Measurements from ENCODE around the gene COLQ. TPM values are rescaled to one million over a fixed set of nuclear protein-coding genes. Genes with fewer than 3 reads are reported as not detected.

The COLQ gene
- total RNA-seq, 2 donors from 2014 or later = 1.8 to 5.3 TPM

- no peak for TF ChIP-seq CTCF (IDR thresholded peaks at IDR 0.05)
- no peak for TF ChIP-seq POLR2A (IDR thresholded peaks at IDR 0.05)
- DNase-seq (no peak), ATAC-seq (no peak)
- Histone ChIP-seq H3K9me3 (no peaks in the 10 kb centered on the region), H3K4me3 (no peak overlapping the region), H3K27me3 (no peaks in the 10 kb centered on the region), H3K27ac (no peak overlapping the region), H3K36me3 (replicated peaks in 1 of 2; ENCODE audit: insufficient read depth in 1 of 2, low read depth in 2 of 2) (no peaks in the 10 kb centered on the region), H3K4me1 (peaks cover 10% of the 10 kb centered on the region)
- intact Hi-C loops (cut with DNase I) = no loop called here
- 84 to 85% methylated on average over 6 of the region's 6 CpGs for WGBS, 2 donors
These were observed 2.3 kb upstream of the COLQ start for GRCh38 chr3:15523660-15524417.

- no peak overlapping the region for H3K27ac ChIP-seq
- DNase-seq = no peak
- H3K27me3 ChIP-seq = no peaks in the 10 kb centered on the region
- H3K36me3 ChIP-seq (replicated peaks in 1 of 2; ENCODE audit: insufficient read depth in 1 of 2, low read depth in 2 of 2) = no peaks in the 10 kb centered on the region
- no peak for ATAC-seq
- no peaks in the 10 kb centered on the region for H3K4me1 ChIP-seq
- intact Hi-C loops (cut with DNase I) = no loop called here
- no peak overlapping the region for H3K4me3 ChIP-seq
- TF ChIP-seq POLR2A (IDR thresholded peaks at IDR 0.05) = no peak
- no peak for TF ChIP-seq CTCF (IDR thresholded peaks at IDR 0.05)
- no peaks in the 10 kb centered on the region for H3K9me3 ChIP-seq
These were observed 510 bp upstream of the COLQ start for GRCh38 chr3:15522016-15522415.

- 60 to 66% methylated on average over 13 to 14 of the region's 14 CpGs for WGBS, 2 donors
- Histone ChIP-seq H3K9me3 (no peaks in the 10 kb centered on the region), H3K27ac (no peak overlapping the region), H3K4me3 (no peak overlapping the region), H3K4me1 (no peaks in the 10 kb centered on the region), H3K36me3 (replicated peaks in 1 of 2; ENCODE audit: insufficient read depth in 1 of 2, low read depth in 2 of 2) (no peaks in the 10 kb centered on the region), H3K27me3 (no peaks in the 10 kb centered on the region)
- ATAC-seq (no peak), DNase-seq (no peak)
- intact Hi-C loops (cut with DNase I) = no loop called here
- TF ChIP-seq POLR2A (IDR thresholded peaks at IDR 0.05) (no peak), CTCF (IDR thresholded peaks at IDR 0.05) (no peak)
These were observed 518 bp downstream of the COLQ start for GRCh38 chr3:15520804-15521572.

- ATAC-seq (no peak), DNase-seq (no peak)
- Histone ChIP-seq H3K4me3 (no peak overlapping the region), H3K4me1 (no peaks in the 10 kb centered on the region), H3K36me3 (replicated peaks in 1 of 2; ENCODE audit: insufficient read depth in 1 of 2, low read depth in 2 of 2) (no peaks in the 10 kb centered on the region), H3K27me3 (no peaks in the 10 kb centered on the region), H3K9me3 (no peaks in the 10 kb centered on the region), H3K27ac (no peak overlapping the region)
- intact Hi-C loops (cut with DNase I) = no loop called here
- WGBS, 2 donors = 47 to 65% methylated on average over 3 of the region's 3 CpGs
- no peak for TF ChIP-seq CTCF (IDR thresholded peaks at IDR 0.05)
These were observed 1.3 kb downstream of the COLQ start for GRCh38 chr3:15520185-15520584.

Measured in body of pancreas (tissue), 4 donors.